Peyer's patch (tissue), 4 donors: ENCODE measurements around the gene SPATS1. TPM values are rescaled to one million over a fixed set of nuclear protein-coding genes. Genes with fewer than 3 reads are reported as not detected.

Source experiments
- DNase-seq, 3 donors: peaks; one replicate each; pipeline ENCODE4 v3.0.0-alpha.2; 2017 to 2019
- H3K27ac ChIP-seq, 4 donors: fragments of 200-600 bp; sonication (generic); one replicate each; pipeline ENCODE4 v1.5.1; 2016 to 2019
- H3K27me3 ChIP-seq, 2 donors: fragments of 200-600 bp; sonication (generic); one replicate each; pipeline ENCODE4 v1.5.1; 2019
- H3K36me3 ChIP-seq, 3 donors: fragments of 200-600 bp; sonication (generic); one replicate each; pipeline ENCODE4 v1.5.1; 2016 to 2019
- H3K4me1 ChIP-seq, 4 donors: fragments of 200-600 bp; sonication (generic); one replicate each; pipeline ENCODE4 v1.5.1; 2016 to 2019
- H3K4me3 ChIP-seq, 4 donors: fragments of 200-600 bp; sonication (generic); 1 replicate in 3 of 4; 2 replicates in 1 of 4; pipeline ENCODE4 v1.5.1; 2016 to 2019; ENCODE audit warnings: mild to moderate bottlenecking in 1 of 4
- H3K9me3 ChIP-seq, 4 donors: fragments of 200-600 bp; sonication (generic); one replicate each; pipeline ENCODE4 v1.5.1; 2016 to 2019; ENCODE audit warnings: mild to moderate bottlenecking in 1 of 4
- CTCF ChIP-seq, 6 experiments: fragments of 450-650 bp in 4 of 6; fragments of 200-600 bp in 2 of 6; sonication (generic) in 1 of 6; IDR thresholded peaks; one replicate each; pipeline ENCODE4 v1.5.1; 2017 to 2019; ENCODE audit warnings: antibody characterized with exemption in 6 of 6, mild to moderate bottlenecking in 3 of 6, moderate library complexity in 1 of 6
- POLR2A ChIP-seq, 2 donors: fragments of 450-650 bp; IDR thresholded peaks; one replicate each; pipeline ENCODE4 v1.5.1; 2017; ENCODE audit warnings: antibody characterized with exemption in 2 of 2, mild to moderate bottlenecking in 2 of 2, moderate library complexity in 2 of 2
- total RNA-seq, 4 donors: library from RNA; depleted of rRNA; stranded (reverse); fragments of >200 nt; gene quantifications; one replicate each; pipeline ENCODE4 v1.1.0, GENCODE V29; 2016

Gene SPATS1
- total RNA-seq, 4 donors from 2014 or later, result not detected

- no peak for DNase-seq
- Histone ChIP-seq H3K4me1 (no peaks in the 10 kb centered on the region), H3K27ac (no peak overlapping the region), H3K36me3 (no peaks in the 10 kb centered on the region), H3K4me3 (no peak overlapping the region), H3K9me3 (no peaks in the 10 kb centered on the region), H3K27me3 (no peaks in the 10 kb centered on the region)
- TF ChIP-seq CTCF (IDR thresholded peaks at IDR 0.05) (no peak), POLR2A (IDR thresholded peaks at IDR 0.05) (no peak)
Observed at GRCh38 chr6:44363377-44363926, 21.0 kb downstream of the SPATS1 start.

- Histone ChIP-seq H3K4me3 (no peak overlapping the region), H3K36me3 (no peaks in the 10 kb centered on the region), H3K27ac (no peak overlapping the region), H3K4me1 (no peaks in the 10 kb centered on the region), H3K27me3 (no peaks in the 10 kb centered on the region), H3K9me3 (no peaks in the 10 kb centered on the region)
- TF ChIP-seq POLR2A (IDR thresholded peaks at IDR 0.05) (no peak), CTCF (IDR thresholded peaks at IDR 0.05) (no peak)
- no peak for DNase-seq
Observed at GRCh38 chr6:44366781-44367180, 24.3 kb downstream of the SPATS1 start.

- H3K9me3 ChIP-seq, result no peaks in the 10 kb centered on the region
- DNase-seq, result no peak
- TF ChIP-seq POLR2A (IDR thresholded peaks at IDR 0.05) (no peak), CTCF (IDR thresholded peaks at IDR 0.05) (no peak)
- H3K4me3 ChIP-seq, result no peak overlapping the region
- no peaks in the 10 kb centered on the region for H3K27me3 ChIP-seq
- no peaks in the 10 kb centered on the region for H3K36me3 ChIP-seq
- no peak overlapping the region for H3K27ac ChIP-seq
- no peaks in the 10 kb centered on the region for H3K4me1 ChIP-seq
Observed at GRCh38 chr6:44367681-44368080, 25.2 kb downstream of the SPATS1 start.

GRCh38 chr6:44373051-44373450 is 30.6 kb downstream of the SPATS1 start:
- no peak for TF ChIP-seq POLR2A (IDR thresholded peaks at IDR 0.05)
- no peak for TF ChIP-seq CTCF (IDR thresholded peaks at IDR 0.05)
- Histone ChIP-seq H3K4me3 (no peak overlapping the region), H3K9me3 (no peaks in the 10 kb centered on the region), H3K36me3 (no peaks in the 10 kb centered on the region), H3K27ac (no peak overlapping the region), H3K27me3 (no peaks in the 10 kb centered on the region), H3K4me1 (no peaks in the 10 kb centered on the region)
- no peak for DNase-seq

- no peaks in the 10 kb centered on the region for H3K27me3 ChIP-seq
- no peak overlapping the region for H3K4me3 ChIP-seq
- DNase-seq, result no peak
- no peak for TF ChIP-seq POLR2A (IDR thresholded peaks at IDR 0.05)
- no peak for TF ChIP-seq CTCF (IDR thresholded peaks at IDR 0.05)
- H3K27ac ChIP-seq, result no peak overlapping the region
- no peaks in the 10 kb centered on the region for H3K36me3 ChIP-seq
- no peaks in the 10 kb centered on the region for H3K4me1 ChIP-seq
- no peaks in the 10 kb centered on the region for H3K9me3 ChIP-seq
Observed at GRCh38 chr6:44373787-44374186, 31.3 kb downstream of the SPATS1 start.

- H3K27me3 ChIP-seq, result no peaks in the 10 kb centered on the region
- H3K4me3 ChIP-seq, result no peak overlapping the region
- H3K4me1 ChIP-seq, result no peaks in the 10 kb centered on the region
- TF ChIP-seq POLR2A (IDR thresholded peaks at IDR 0.05) (no peak), CTCF (IDR thresholded peaks at IDR 0.05) (no peak)
- no peaks in the 10 kb centered on the region for H3K9me3 ChIP-seq
- no peaks in the 10 kb centered on the region for H3K36me3 ChIP-seq
- no peak overlapping the region for H3K27ac ChIP-seq
- DNase-seq, result no peak
Observed at GRCh38 chr6:44375071-44375470, 32.6 kb downstream of the SPATS1 start.
